Measurements from ENCODE around the gene CDK17.
"Not testable (repeated sequence)": the region's sequence is repeated elsewhere in the genome, so short reads cannot be mapped to it uniquely, and the experiment has no call there.

Gene CDK17

DNA sequence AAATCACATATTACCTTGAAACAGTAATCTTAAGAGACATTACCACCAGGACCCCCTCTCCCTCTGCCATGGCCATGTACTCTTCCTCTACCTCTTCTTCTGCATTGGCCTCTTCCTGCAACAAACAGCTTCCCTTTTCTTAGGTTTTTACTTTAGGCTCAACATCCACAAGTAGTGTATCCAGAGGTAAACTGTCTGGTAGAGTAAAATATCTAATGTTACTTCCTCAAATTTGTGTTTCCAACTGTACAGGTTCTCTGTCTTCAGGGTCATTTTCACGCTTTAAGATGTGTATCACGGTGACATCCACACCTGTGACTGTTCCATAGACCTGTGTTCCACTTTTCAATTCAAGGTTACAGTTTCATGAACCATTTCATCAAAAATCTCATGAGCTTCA lies 13.4 kb downstream of the CDK17 start:
- DNase-seq, result no peak

- DNase-seq, result no peak
Observed at GRCh38 chr12:96383991-96384390, 16.2 kb downstream of the CDK17 start.

DNA sequence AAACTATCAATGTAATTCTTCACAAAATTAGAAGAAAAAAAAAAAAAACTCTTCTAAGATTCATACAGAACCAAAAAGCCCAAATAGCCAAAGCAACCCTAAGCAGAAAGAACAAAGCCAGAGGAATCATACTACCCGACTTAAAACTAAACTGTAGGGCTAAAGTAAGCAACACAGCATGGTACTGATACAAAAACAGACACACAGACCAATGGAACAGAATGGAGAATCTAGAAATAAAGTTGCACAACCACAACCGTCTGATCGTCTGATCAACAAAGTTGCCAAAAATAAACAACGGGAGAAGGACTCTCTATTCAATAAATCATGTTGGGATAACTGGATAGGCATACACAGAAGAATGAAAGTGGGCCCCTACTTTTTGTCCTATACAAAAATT lies 16.9 kb downstream of the CDK17 start:
- DNase-seq, result no peak

- not testable (repeated sequence) for DNase-seq
Observed at GRCh38 chr12:96379743-96380142, 20.5 kb downstream of the CDK17 start.

DNA sequence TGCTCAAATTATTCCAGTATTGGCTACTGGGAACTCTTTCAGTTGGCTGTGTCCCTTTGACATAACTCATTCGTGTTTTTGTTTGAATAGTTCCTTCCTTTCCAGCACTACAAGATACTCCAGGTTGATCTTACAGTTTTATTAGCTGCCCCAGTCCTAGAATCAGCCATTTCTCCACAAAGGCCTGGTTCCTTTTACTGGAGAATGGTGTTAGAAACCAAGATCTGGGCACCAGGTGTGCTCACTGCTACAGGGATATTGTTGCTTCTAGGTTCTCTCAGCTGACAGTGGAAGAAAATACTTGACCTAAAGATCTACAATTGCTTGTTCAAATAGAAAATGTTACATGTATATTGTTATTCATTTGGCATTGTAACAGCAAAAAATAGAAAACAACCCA lies 21.9 kb downstream of the CDK17 start:
- DNase-seq, result no peak

DNA sequence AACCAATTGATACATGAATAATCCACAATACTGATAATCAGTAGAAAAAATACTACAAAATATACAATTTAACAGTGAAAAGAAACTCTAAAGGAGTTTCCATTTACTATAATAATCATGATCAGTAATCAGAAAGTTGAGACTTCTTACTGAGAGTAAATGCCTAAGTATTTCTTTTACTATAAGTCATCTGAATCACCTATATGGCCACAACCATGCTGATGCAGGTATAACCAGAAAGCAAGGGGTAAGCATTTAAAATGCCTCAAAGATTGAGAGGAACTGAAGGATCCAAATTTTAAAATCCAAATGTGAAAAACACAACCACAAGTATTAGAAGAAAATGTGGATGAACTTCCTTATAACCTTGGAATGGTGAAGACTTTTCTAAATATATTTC lies 23.4 kb downstream of the CDK17 start:
- no peak for DNase-seq

DNA sequence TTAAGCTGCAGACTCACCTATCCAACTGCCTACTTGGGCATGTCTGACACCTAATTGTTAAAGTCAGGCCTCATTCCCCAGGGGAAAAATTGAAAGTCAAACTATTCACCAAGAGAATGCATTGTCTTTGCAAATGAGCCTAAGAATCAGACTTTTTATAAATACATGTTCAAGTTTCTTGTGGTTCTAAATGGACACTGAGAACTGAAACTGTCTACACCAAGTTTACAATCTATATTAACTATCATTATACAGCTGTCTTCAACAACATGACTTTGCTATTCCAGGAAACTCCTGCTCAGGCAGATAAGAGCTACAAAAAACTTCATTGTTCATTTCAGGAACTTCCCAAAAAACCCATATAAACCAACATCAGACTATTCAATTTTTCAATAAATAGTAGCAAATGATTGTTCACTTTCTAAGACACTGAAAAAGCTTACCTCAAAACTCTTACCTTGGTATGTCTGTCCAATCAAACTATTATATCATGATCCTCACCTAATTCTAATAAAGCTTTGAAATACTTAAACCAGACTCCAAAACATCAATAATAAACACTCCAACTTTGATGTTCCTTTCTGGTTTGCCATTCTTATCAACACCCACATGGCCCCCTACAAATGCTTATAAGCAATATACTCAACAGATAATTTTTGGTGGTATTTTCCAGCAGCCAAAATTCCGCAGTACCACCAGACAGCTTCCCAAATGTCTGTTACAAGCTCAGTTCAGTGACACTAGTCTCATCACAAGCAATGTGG lies 24.2 kb downstream of the CDK17 start:
- no peak for DNase-seq

GRCh38 chr12:96375170-96375569 lies 25.1 kb downstream of the CDK17 start:
- DNase-seq, result no peak

DNA sequence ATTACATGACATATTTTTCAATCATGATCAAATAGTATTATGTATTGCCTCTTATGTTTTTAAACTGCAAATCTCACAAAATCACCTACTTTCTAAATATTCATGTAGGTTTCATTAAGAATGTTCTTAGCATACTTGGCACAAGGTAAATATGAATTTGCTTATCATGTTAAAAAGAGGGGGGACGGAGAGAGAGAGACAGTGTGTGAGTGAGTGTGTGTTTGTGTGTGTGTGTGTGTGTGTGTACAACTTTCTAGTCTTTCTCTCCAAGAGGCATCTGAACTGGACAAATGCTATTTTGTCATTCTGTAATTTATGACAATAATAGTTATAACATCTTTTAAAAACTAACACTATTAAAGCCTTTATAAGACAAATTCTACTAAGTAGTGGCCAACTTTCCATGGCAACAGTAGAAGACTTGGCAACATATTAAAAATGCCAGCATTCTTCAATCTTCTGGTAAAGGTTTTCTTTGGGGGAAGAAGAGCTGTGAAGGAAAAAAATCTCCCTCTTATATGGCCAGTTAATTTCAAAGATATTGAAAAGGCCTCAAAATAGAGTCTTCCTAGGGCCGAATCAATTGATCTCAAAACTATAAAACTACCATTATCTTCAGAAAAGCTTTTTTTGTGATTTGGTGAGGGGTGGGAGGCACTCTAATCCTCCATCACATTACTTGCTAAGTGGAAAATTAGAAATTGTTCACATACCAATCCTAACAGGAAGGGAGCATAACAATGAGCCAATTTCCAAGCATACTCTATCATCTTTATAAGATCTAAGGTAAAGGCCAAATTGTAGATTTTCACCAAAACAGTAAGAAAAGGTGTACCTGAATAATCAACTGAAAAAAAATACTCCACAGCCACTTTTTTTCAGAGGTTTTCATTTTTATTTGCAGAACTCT lies 28.2 kb downstream of the CDK17 start:
- no peak for DNase-seq

GRCh38 chr12:96371138-96371789 lies 29.0 kb downstream of the CDK17 start:
- DNase-seq, result no peak

DNA sequence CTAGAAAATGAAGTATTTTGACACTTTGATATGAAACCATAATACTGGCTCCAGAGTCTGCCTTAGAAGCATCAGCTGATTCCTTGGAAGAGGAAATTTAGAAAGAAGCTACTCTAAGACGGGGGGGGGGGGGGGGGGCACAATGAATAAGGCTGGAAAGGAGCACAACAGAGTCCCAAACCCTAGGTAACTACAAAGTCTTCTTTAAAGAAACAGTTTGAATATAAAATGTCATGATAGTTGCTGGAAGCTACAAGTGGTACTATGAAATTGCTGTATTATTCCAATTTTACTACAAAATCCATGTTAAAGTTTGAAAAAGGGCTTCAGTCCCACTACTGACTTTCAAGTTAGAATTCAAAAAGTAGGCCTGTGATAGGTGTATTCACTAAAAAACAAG lies 31.6 kb downstream of the CDK17 start:
- no peak for DNase-seq

DNA sequence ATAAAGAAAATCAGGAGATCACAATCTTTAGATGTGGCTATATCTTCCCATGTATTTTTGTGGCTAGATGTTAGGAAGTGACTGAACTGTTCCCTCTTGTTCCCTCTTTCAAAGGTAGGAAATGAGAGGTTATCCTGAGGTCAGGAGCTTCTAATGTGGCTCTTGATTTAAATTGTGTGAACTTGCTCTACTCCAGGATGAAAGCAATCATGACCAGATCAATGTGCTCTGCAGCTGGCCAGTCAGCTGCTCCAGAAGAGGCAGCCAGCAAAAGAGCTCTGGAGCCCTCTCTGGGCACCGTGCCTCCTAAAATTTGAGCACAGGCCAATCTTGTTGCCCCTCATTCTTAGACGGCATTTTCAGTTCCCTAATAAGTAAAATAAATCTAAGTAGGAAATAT lies 32.0 kb downstream of the CDK17 start:
- DNase-seq, result no peak

- no peak for DNase-seq
Observed at GRCh38 chr12:96366381-96366654, 33.9 kb downstream of the CDK17 start.

GRCh38 chr12:96365604-96366380 lies 34.4 kb downstream of the CDK17 start:
- no peak for DNase-seq

- no peak for DNase-seq
Observed at GRCh38 chr12:96364092-96364700, 36.0 kb downstream of the CDK17 start.

DNA sequence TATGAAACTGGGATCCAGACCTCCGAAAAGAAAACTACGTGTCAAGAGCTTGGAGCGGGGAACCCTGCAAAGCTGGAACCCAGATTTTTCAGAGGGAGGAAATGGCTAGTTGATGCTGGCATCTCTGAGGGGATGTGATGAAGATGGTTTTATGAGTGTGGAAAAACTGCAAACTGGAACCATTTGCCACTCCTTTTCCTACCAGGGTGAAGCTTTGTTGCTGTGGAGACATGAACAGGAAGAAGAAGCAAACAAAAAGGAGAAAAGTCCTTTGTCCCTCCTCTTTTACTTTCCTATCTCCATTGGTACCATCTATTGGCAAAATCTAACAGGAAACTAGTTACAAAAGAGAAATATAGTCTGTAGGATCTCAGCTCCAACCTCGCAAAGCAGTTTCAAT lies 39.2 kb downstream of the CDK17 start:
- no peak for DNase-seq

DNA sequence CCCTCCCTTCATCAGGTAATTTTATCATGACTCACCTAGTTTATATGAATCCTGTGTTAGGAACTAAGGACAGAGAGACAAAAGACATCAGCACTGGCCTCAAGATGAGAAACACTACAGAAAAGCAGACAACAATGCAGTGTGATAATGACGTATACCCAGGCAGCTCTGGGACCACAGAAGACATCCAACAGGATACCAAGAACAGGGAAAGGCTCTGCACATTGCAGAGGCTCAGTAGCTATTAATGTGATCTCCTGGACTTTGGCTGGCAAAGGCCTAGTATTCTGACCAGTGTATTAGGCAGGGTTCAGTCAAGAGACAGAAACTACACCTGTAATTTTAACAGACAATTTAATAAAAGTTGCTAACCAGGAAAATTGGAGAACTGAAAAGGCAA lies 39.7 kb downstream of the CDK17 start:
- DNase-seq, result no peak

- no peak for DNase-seq
Observed at GRCh38 chr12:96359328-96359727, 40.9 kb downstream of the CDK17 start.

- no peak for DNase-seq
Observed at GRCh38 chr12:96356831-96357230, 43.4 kb downstream of the CDK17 start.

GRCh38 chr12:96354844-96355534 lies 45.2 kb downstream of the CDK17 start:
- no peak for DNase-seq

GRCh38 chr12:96354326-96354725 lies 45.9 kb downstream of the CDK17 start:
- DNase-seq, result no peak
